HG02763 (cell line): Measurements from ENCODE around the gene SNTA1.
"Not testable (repeated sequence)": the region's sequence is repeated elsewhere in the genome, so short reads cannot be mapped to it uniquely, and the experiment has no call there.

Experiments used
- ATAC-seq: cut with Tn5 transposase; IDR thresholded peaks from one replicate; pipeline ENCODE4 v1.9.1; 2021; ENCODE audit warnings: mild to moderate bottlenecking, moderate library complexity; ENCODE audit not compliant: unreplicated experiment

The SNTA1 gene

GRCh38 chr20:33400812-33401183 is 42.8 kb downstream of the SNTA1 start:
- peak; percentile 10 for ATAC-seq

- no peak for ATAC-seq
Measured at GRCh38 chr20:33399924-33400323, 43.6 kb downstream of the SNTA1 start.

GRCh38 chr20:33394718-33395117 is 48.8 kb downstream of the SNTA1 start:
- ATAC-seq = no peak

GRCh38 chr20:33393609-33394008 is 50.0 kb downstream of the SNTA1 start:
- ATAC-seq = no peak

- no peak for ATAC-seq
Measured at GRCh38 chr20:33391722-33392415, 51.7 kb downstream of the SNTA1 start.

- not testable (repeated sequence) for ATAC-seq
Measured at GRCh38 chr20:33389326-33389725, 54.2 kb downstream of the SNTA1 start.

GRCh38 chr20:33388268-33388667 is 55.3 kb downstream of the SNTA1 start:
- ATAC-seq = no peak

GRCh38 chr20:33387177-33387576 is 56.4 kb downstream of the SNTA1 start:
- ATAC-seq = no peak

- no peak for ATAC-seq
Measured at GRCh38 chr20:33386673-33387072, 56.9 kb downstream of the SNTA1 start.

GRCh38 chr20:33377366-33377765 is 66.2 kb downstream of the SNTA1 start:
- no peak for ATAC-seq

- no peak for ATAC-seq
Measured at GRCh38 chr20:33373735-33374605, 69.6 kb downstream of the SNTA1 start.

- no peak for ATAC-seq
Measured at GRCh38 chr20:33372993-33373441, 70.5 kb downstream of the SNTA1 start.

- no peak for ATAC-seq
Measured at GRCh38 chr20:33370291-33370690, 73.3 kb downstream of the SNTA1 start.

- ATAC-seq = no peak
Measured at GRCh38 chr20:33362898-33363297, 80.7 kb downstream of the SNTA1 start.

- ATAC-seq = no peak
Measured at GRCh38 chr20:33359399-33360261, 83.9 kb downstream of the SNTA1 start.
